ENCODE results near the gene HBA1.
"Not testable (repeated sequence)": the region's sequence is repeated elsewhere in the genome, so short reads cannot be mapped to it uniquely, and the experiment has no call there.

The HBA1 gene

GRCh38 chr16:176477-177382 is at the start of gene HBA1:
Gene HBA1 (plus strand): TSS chr16:176680. CDS start chr16:176717, 37 bp downstream.
- Histone ChIP-seq H3K27me3 (ENCODE audit: control insufficient read depth in 1 of 2, insufficient read depth in 2 of 2, low read length in 2 of 2) (peaks cover 39 to 45% of the 10 kb centered on the region in 2 donors), H3K4me1 (ENCODE audit: control insufficient read depth in 1 of 2, insufficient read depth in 2 of 2, low read length in 2 of 2) (peaks cover 9 to 13% of the 10 kb centered on the region in 2 donors)
- H3K9ac ChIP-seq (ENCODE audit: low read depth in 1 of 2, low read length in 2 of 2); H3K36me3 ChIP-seq (ENCODE audit: control insufficient read depth in 1 of 2, insufficient read depth in 2 of 2, low read length in 2 of 2); H3K27ac ChIP-seq (ENCODE audit: low read depth, low read length); H3K9me3 ChIP-seq (ENCODE audit: control insufficient read depth in 1 of 2, low read length in 2 of 2); H3K4me3 ChIP-seq (ENCODE audit: low read depth in 1 of 2, low read length in 2 of 2): not testable (repeated sequence)

- Histone ChIP-seq H3K27me3 (ENCODE audit: control insufficient read depth in 1 of 2, insufficient read depth in 2 of 2, low read length in 2 of 2) (no peaks in the 10 kb centered on the region), H3K9ac (ENCODE audit: low read depth in 1 of 2, low read length in 2 of 2) (no peak overlapping the region), H3K4me3 (ENCODE audit: low read depth in 1 of 2, low read length in 2 of 2) (no peak overlapping the region), H3K27ac (ENCODE audit: low read depth, low read length) (no peak overlapping the region), H3K4me1 (ENCODE audit: control insufficient read depth in 1 of 2, insufficient read depth in 2 of 2, low read length in 2 of 2) (no peaks in the 10 kb centered on the region), H3K36me3 (ENCODE audit: control insufficient read depth in 1 of 2, insufficient read depth in 2 of 2, low read length in 2 of 2) (peaks cover 0 to 3% of the 10 kb centered on the region in 2 donors), H3K9me3 (ENCODE audit: control insufficient read depth in 1 of 2, low read length in 2 of 2) (no peaks in the 10 kb centered on the region)
Measured at GRCh38 chr16:129075-129474, 47.4 kb upstream of the HBA1 start.

- no peaks in the 10 kb centered on the region for H3K9me3 ChIP-seq (ENCODE audit: control insufficient read depth in 1 of 2, low read length in 2 of 2)
- peaks cover 0 to 3% of the 10 kb centered on the region in 2 donors for H3K36me3 ChIP-seq (ENCODE audit: control insufficient read depth in 1 of 2, insufficient read depth in 2 of 2, low read length in 2 of 2)
- no peak overlapping the region for H3K4me3 ChIP-seq (ENCODE audit: low read depth in 1 of 2, low read length in 2 of 2)
- H3K27me3 ChIP-seq (ENCODE audit: control insufficient read depth in 1 of 2, insufficient read depth in 2 of 2, low read length in 2 of 2) = no peaks in the 10 kb centered on the region
- no peaks in the 10 kb centered on the region for H3K4me1 ChIP-seq (ENCODE audit: control insufficient read depth in 1 of 2, insufficient read depth in 2 of 2, low read length in 2 of 2)
- H3K27ac ChIP-seq (ENCODE audit: low read depth, low read length) = no peak overlapping the region
- H3K9ac ChIP-seq (ENCODE audit: low read depth in 1 of 2, low read length in 2 of 2) = no peak overlapping the region
Measured at GRCh38 chr16:130533-131173, 45.8 kb upstream of the HBA1 start.

GRCh38 chr16:132120-132519 is 44.4 kb upstream of the HBA1 start:
- Histone ChIP-seq H3K4me1 (ENCODE audit: control insufficient read depth in 1 of 2, insufficient read depth in 2 of 2, low read length in 2 of 2) (no peaks in the 10 kb centered on the region), H3K27ac (ENCODE audit: low read depth, low read length) (no peak overlapping the region), H3K27me3 (ENCODE audit: control insufficient read depth in 1 of 2, insufficient read depth in 2 of 2, low read length in 2 of 2) (no peaks in the 10 kb centered on the region), H3K9ac (ENCODE audit: low read depth in 1 of 2, low read length in 2 of 2) (no peak overlapping the region), H3K4me3 (ENCODE audit: low read depth in 1 of 2, low read length in 2 of 2) (no peak overlapping the region), H3K9me3 (ENCODE audit: control insufficient read depth in 1 of 2, low read length in 2 of 2) (no peaks in the 10 kb centered on the region), H3K36me3 (ENCODE audit: control insufficient read depth in 1 of 2, insufficient read depth in 2 of 2, low read length in 2 of 2) (peaks cover 0 to 3% of the 10 kb centered on the region in 2 donors)

- H3K4me3 ChIP-seq (ENCODE audit: low read depth in 1 of 2, low read length in 2 of 2) = no peak overlapping the region
Measured at GRCh38 chr16:133716-134115, 42.8 kb upstream of the HBA1 start.

GRCh38 chr16:138049-138417 is 38.4 kb upstream of the HBA1 start:
- H3K27ac ChIP-seq (ENCODE audit: low read depth, low read length) = no peak overlapping the region
- H3K4me3 ChIP-seq (ENCODE audit: low read depth in 1 of 2, low read length in 2 of 2) = peak overlapping the region; percentile 62 to 73
- no peaks in the 10 kb centered on the region for H3K9me3 ChIP-seq (ENCODE audit: control insufficient read depth in 1 of 2, low read length in 2 of 2)
- H3K36me3 ChIP-seq (ENCODE audit: control insufficient read depth in 1 of 2, insufficient read depth in 2 of 2, low read length in 2 of 2) = no peaks in the 10 kb centered on the region
- peak overlapping the region; percentile 57 to 71 for H3K9ac ChIP-seq (ENCODE audit: low read depth in 1 of 2, low read length in 2 of 2)
- no peaks in the 10 kb centered on the region for H3K27me3 ChIP-seq (ENCODE audit: control insufficient read depth in 1 of 2, insufficient read depth in 2 of 2, low read length in 2 of 2)
- H3K4me1 ChIP-seq (ENCODE audit: control insufficient read depth in 1 of 2, insufficient read depth in 2 of 2, low read length in 2 of 2) = no peaks in the 10 kb centered on the region

More at GRCh38 chr16:133716-134115, 42.8 kb upstream of the HBA1 start:
- Histone ChIP-seq H3K9me3 (ENCODE audit: control insufficient read depth in 1 of 2, low read length in 2 of 2) (no peaks in the 10 kb centered on the region), H3K27me3 (ENCODE audit: control insufficient read depth in 1 of 2, insufficient read depth in 2 of 2, low read length in 2 of 2) (no peaks in the 10 kb centered on the region), H3K27ac (ENCODE audit: low read depth, low read length) (no peak overlapping the region), H3K9ac (ENCODE audit: low read depth in 1 of 2, low read length in 2 of 2) (no peak overlapping the region), H3K4me1 (ENCODE audit: control insufficient read depth in 1 of 2, insufficient read depth in 2 of 2, low read length in 2 of 2) (no peaks in the 10 kb centered on the region), H3K36me3 (ENCODE audit: control insufficient read depth in 1 of 2, insufficient read depth in 2 of 2, low read length in 2 of 2) (peaks cover 0 to 3% of the 10 kb centered on the region in 2 donors)

GRCh38 chr16:140175-140857 is 36.2 kb upstream of the HBA1 start:
- Histone ChIP-seq H3K4me1 (ENCODE audit: control insufficient read depth in 1 of 2, insufficient read depth in 2 of 2, low read length in 2 of 2) (no peaks in the 10 kb centered on the region), H3K9me3 (ENCODE audit: control insufficient read depth in 1 of 2, low read length in 2 of 2) (no peaks in the 10 kb centered on the region), H3K36me3 (ENCODE audit: control insufficient read depth in 1 of 2, insufficient read depth in 2 of 2, low read length in 2 of 2) (no peaks in the 10 kb centered on the region), H3K27ac (ENCODE audit: low read depth, low read length) (no peak overlapping the region), H3K27me3 (ENCODE audit: control insufficient read depth in 1 of 2, insufficient read depth in 2 of 2, low read length in 2 of 2) (no peaks in the 10 kb centered on the region), H3K4me3 (ENCODE audit: low read depth in 1 of 2, low read length in 2 of 2) (no peak overlapping the region), H3K9ac (ENCODE audit: low read depth in 1 of 2, low read length in 2 of 2) (no peak overlapping the region)

GRCh38 chr16:142405-142967 is 34.0 kb upstream of the HBA1 start:
- Histone ChIP-seq H3K4me1 (ENCODE audit: control insufficient read depth in 1 of 2, insufficient read depth in 2 of 2, low read length in 2 of 2) (no peaks in the 10 kb centered on the region), H3K27ac (ENCODE audit: low read depth, low read length) (no peak overlapping the region), H3K36me3 (ENCODE audit: control insufficient read depth in 1 of 2, insufficient read depth in 2 of 2, low read length in 2 of 2) (no peaks in the 10 kb centered on the region), H3K4me3 (ENCODE audit: low read depth in 1 of 2, low read length in 2 of 2) (no peak overlapping the region), H3K27me3 (ENCODE audit: control insufficient read depth in 1 of 2, insufficient read depth in 2 of 2, low read length in 2 of 2) (no peaks in the 10 kb centered on the region), H3K9me3 (ENCODE audit: control insufficient read depth in 1 of 2, low read length in 2 of 2) (no peaks in the 10 kb centered on the region), H3K9ac (ENCODE audit: low read depth in 1 of 2, low read length in 2 of 2) (no peak overlapping the region)

GRCh38 chr16:143047-143446 is 33.4 kb upstream of the HBA1 start:
- Histone ChIP-seq H3K4me3 (ENCODE audit: low read depth in 1 of 2, low read length in 2 of 2) (no peak overlapping the region), H3K9me3 (ENCODE audit: control insufficient read depth in 1 of 2, low read length in 2 of 2) (no peaks in the 10 kb centered on the region), H3K27ac (ENCODE audit: low read depth, low read length) (no peak overlapping the region), H3K9ac (ENCODE audit: low read depth in 1 of 2, low read length in 2 of 2) (no peak overlapping the region), H3K36me3 (ENCODE audit: control insufficient read depth in 1 of 2, insufficient read depth in 2 of 2, low read length in 2 of 2) (no peaks in the 10 kb centered on the region), H3K4me1 (ENCODE audit: control insufficient read depth in 1 of 2, insufficient read depth in 2 of 2, low read length in 2 of 2) (no peaks in the 10 kb centered on the region), H3K27me3 (ENCODE audit: control insufficient read depth in 1 of 2, insufficient read depth in 2 of 2, low read length in 2 of 2) (no peaks in the 10 kb centered on the region)

- Histone ChIP-seq H3K4me3 (ENCODE audit: low read depth in 1 of 2, low read length in 2 of 2) (no peak overlapping the region), H3K27me3 (ENCODE audit: control insufficient read depth in 1 of 2, insufficient read depth in 2 of 2, low read length in 2 of 2) (peaks cover 0 to under 1% of the 10 kb centered on the region in 2 donors), H3K36me3 (ENCODE audit: control insufficient read depth in 1 of 2, insufficient read depth in 2 of 2, low read length in 2 of 2) (no peaks in the 10 kb centered on the region), H3K27ac (ENCODE audit: low read depth, low read length) (no peak overlapping the region), H3K9me3 (ENCODE audit: control insufficient read depth in 1 of 2, low read length in 2 of 2) (no peaks in the 10 kb centered on the region), H3K9ac (ENCODE audit: low read depth in 1 of 2, low read length in 2 of 2) (no peak overlapping the region), H3K4me1 (ENCODE audit: control insufficient read depth in 1 of 2, insufficient read depth in 2 of 2, low read length in 2 of 2) (no peaks in the 10 kb centered on the region)
Measured at GRCh38 chr16:143456-143855, 33.0 kb upstream of the HBA1 start.

All from duodenal mucosa (tissue), 2 donors.